GM12874 (cell line): ENCODE results near the gene LAMA2.

ENCODE experiments used
- CTCF ChIP-seq: IDR thresholded peaks from 2 replicates; pipeline ENCODE4 v1.5.1; 2011; ENCODE audit warnings: low read depth, mild to moderate bottlenecking, control low read depth, low read length, moderate library complexity; ENCODE audit not compliant: insufficient read depth

Gene LAMA2

GRCh38 chr6:129368970-129369369 lies 486.0 kb downstream of the LAMA2 start:
- TF ChIP-seq CTCF, result no peak

GRCh38 chr6:129369737-129370136 lies 486.8 kb downstream of the LAMA2 start:
- TF ChIP-seq CTCF, result no peak

- peak; percentile 43; the same call in 1 of the 2 replicates for TF ChIP-seq CTCF
Observed at GRCh38 chr6:129370268-129370916, 487.5 kb downstream of the LAMA2 start.

GRCh38 chr6:129381885-129382284 lies 498.9 kb downstream of the LAMA2 start:
- no peak for TF ChIP-seq CTCF

- no peak for TF ChIP-seq CTCF
Observed at GRCh38 chr6:129382916-129383315, 500.0 kb downstream of the LAMA2 start.

- no peak for TF ChIP-seq CTCF
Observed at GRCh38 chr6:129385117-129385516, 502.2 kb downstream of the LAMA2 start.

GRCh38 chr6:129390900-129391299 lies 508.0 kb downstream of the LAMA2 start:
- TF ChIP-seq CTCF, result no peak
